ENCODE data around the gene PAK1IP1.

DNA sequence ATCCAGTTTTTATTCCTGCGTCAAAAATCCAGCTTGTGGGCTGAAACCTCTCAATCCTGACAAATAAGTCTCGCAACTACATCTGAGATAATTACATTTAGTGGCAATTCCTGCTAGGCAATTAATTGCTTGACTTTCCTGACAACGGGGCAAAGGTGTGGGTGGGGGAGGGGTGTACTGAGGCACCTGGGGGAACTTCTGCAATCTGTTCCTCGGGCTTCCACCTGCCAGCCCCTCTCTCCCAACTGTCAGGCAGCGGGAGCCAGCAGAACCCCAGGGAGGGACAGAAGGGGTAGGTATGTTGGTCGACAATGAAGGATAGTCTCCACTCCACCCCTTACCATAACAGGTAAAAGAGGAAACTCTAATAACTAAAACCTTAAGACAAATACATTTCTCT, 7.2 kb upstream of the PAK1IP1 start:
- TF ChIP-seq POLR2A (IDR thresholded peaks at IDR 0.05) = no peak
- TF ChIP-seq, protein P1, sequence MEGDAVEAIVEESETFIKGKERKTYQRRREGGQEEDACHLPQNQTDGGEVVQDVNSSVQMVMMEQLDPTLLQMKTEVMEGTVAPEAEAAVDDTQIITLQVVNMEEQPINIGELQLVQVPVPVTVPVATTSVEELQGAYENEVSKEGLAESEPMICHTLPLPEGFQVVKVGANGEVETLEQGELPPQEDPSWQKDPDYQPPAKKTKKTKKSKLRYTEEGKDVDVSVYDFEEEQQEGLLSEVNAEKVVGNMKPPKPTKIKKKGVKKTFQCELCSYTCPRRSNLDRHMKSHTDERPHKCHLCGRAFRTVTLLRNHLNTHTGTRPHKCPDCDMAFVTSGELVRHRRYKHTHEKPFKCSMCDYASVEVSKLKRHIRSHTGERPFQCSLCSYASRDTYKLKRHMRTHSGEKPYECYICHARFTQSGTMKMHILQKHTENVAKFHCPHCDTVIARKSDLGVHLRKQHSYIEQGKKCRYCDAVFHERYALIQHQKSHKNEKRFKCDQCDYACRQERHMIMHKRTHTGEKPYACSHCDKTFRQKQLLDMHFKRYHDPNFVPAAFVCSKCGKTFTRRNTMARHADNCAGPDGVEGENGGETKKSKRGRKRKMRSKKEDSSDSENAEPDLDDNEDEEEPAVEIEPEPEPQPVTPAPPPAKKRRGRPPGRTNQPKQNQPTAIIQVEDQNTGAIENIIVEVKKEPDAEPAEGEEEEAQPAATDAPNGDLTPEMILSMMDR (IDR thresholded peaks at IDR 0.05) = no peak
